Gastrocnemius medialis (tissue), 4 donors: ENCODE results near the gene TBKBP1. TPM values are rescaled to one million over a fixed set of nuclear protein-coding genes. Genes with fewer than 3 reads are reported as not detected.

Experiments used
- ATAC-seq, 2 donors: fragments of 150-250 bp; one replicate each; pipeline ENCODE4 v1.9.1; 2016
- DNase-seq, 2 donors: peaks; one replicate each; pipeline ENCODE4 v3.0.0-alpha.2; 2019
- H3K27ac ChIP-seq, 4 donors: fragments of 200-600 bp; sonication (generic); 1 replicate in 1 of 4; 2 replicates in 3 of 4; pipeline ENCODE4 v1.5.1; 2016 to 2018; ENCODE audit warnings: mild to moderate bottlenecking in 2 of 4, moderate library complexity in 1 of 4
- H3K27me3 ChIP-seq, 3 donors: fragments of 200-600 bp; sonication (generic) in 2 of 3; 1 replicate in 1 of 3; 2 replicates in 2 of 3; pipeline versions ENCODE4 v1.5.1 to v1.6.0; 2016 to 2019; ENCODE audit warnings: mild to moderate bottlenecking in 1 of 3, moderate library complexity in 1 of 3
- H3K36me3 ChIP-seq, 2 donors: fragments of 200-600 bp; sonication (generic) in 1 of 2; one replicate each; pipeline ENCODE4 v1.5.1; 2017 to 2018
- H3K4me1 ChIP-seq, 2 donors: fragments of 200-600 bp; sonication (generic) in 1 of 2; one replicate each; pipeline ENCODE4 v1.5.1; 2016 to 2017; ENCODE audit warnings: mild to moderate bottlenecking in 2 of 2
- H3K4me3 ChIP-seq, 4 donors: fragments of 200-600 bp; sonication (generic) in 3 of 4; 1 replicate in 1 of 4; 2 replicates in 3 of 4; pipeline ENCODE4 v1.5.1; 2016 to 2019; ENCODE audit warnings: mild to moderate bottlenecking in 2 of 4
- H3K9me3 ChIP-seq, 3 donors: fragments of 200-600 bp; sonication (generic) in 2 of 3; 1 replicate in 1 of 3; 2 replicates in 2 of 3; pipeline ENCODE4 v1.5.1; 2016 to 2019
- CTCF ChIP-seq, 5 experiments: fragments of 450-650 bp in 3 of 5; fragments of 200-600 bp in 2 of 5; sonication (generic) in 2 of 5; IDR thresholded peaks in 4 of 5; conservative IDR thresholded peaks in 1 of 5; 1 replicate in 4 of 5; 2 replicates in 1 of 5; pipeline ENCODE4 v1.5.1; 2016 to 2019; ENCODE audit warnings: antibody characterized with exemption in 5 of 5, mild to moderate bottlenecking in 3 of 5, moderate library complexity in 3 of 5
- POLR2A ChIP-seq, 2 donors: fragments of 450-650 bp; IDR thresholded peaks; one replicate each; pipeline ENCODE4 v1.6.1; 2017; ENCODE audit warnings: antibody characterized with exemption in 2 of 2, mild to moderate bottlenecking in 2 of 2, moderate library complexity in 2 of 2
- in situ Hi-C, 4 donors: fragments of 200-750 bp; cut with MboI; loops; one replicate each; pipeline versions ENCODE4 v1.15.0 to v1.8.0; 2017; ENCODE audit warnings: low sequenced_read_pairs in 4 of 4
- intact Hi-C: fragments of 100-400 bp; cut with DNase I; formaldehyde crosslinking; loops from one replicate; pipeline ENCODE4 v1.15.1; 2023; ENCODE audit warnings: low total_unique reads
- total RNA-seq, 4 donors: library from RNA; depleted of rRNA; stranded (reverse); fragments of >200 nt; gene quantifications; one replicate each; pipeline versions ENCODE4 v1.1.0 to v1.2.3, GENCODE V29; 2016

Gene TBKBP1
- total RNA-seq, 4 donors from 2014 or later, result 15.9 to 28.0 (median 23.0) TPM

DNA sequence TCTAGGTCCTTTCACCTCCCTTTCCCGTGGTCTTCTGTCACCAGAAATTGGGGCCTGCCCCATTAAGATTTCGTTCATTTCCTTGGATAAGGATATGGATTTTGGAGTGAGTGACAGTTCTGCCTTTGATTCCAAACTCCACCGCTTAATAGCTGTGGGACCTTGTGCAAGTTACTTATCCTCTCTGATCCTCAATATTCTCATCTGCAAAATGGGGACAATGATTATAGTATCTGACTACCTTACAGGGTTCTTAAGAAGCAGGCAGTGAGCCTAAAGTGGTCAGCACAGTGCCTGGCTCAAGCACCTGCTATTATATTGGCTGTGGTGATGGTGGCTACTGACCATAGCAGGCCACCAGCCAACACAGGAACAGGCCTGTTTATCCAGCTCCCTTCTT is 15.6 kb downstream of the TBKBP1 start:
- no peak overlapping the region for H3K4me3 ChIP-seq
- DNase-seq (no peak), ATAC-seq (no peak)
- TF ChIP-seq CTCF (IDR thresholded peaks at IDR 0.05 in 4 of 5, conservative IDR thresholded peaks at IDR 0.05 in 1 of 5), result no peak
- TF ChIP-seq POLR2A (IDR thresholded peaks at IDR 0.05), result no peak
- intact Hi-C loops, result no loop called here
- peaks cover 0 to 13% (median 3%) of the 10 kb centered on the region in 3 donors for H3K27me3 ChIP-seq
- H3K4me1 ChIP-seq, result peaks cover 15 to 16% of the 10 kb centered on the region in 2 donors
- H3K9me3 ChIP-seq, result no peaks in the 10 kb centered on the region
- in situ Hi-C loops, result no loop called here
- H3K36me3 ChIP-seq, result peaks cover 0 to 19% of the 10 kb centered on the region in 2 donors
- H3K27ac ChIP-seq, result no peak overlapping the region

DNA sequence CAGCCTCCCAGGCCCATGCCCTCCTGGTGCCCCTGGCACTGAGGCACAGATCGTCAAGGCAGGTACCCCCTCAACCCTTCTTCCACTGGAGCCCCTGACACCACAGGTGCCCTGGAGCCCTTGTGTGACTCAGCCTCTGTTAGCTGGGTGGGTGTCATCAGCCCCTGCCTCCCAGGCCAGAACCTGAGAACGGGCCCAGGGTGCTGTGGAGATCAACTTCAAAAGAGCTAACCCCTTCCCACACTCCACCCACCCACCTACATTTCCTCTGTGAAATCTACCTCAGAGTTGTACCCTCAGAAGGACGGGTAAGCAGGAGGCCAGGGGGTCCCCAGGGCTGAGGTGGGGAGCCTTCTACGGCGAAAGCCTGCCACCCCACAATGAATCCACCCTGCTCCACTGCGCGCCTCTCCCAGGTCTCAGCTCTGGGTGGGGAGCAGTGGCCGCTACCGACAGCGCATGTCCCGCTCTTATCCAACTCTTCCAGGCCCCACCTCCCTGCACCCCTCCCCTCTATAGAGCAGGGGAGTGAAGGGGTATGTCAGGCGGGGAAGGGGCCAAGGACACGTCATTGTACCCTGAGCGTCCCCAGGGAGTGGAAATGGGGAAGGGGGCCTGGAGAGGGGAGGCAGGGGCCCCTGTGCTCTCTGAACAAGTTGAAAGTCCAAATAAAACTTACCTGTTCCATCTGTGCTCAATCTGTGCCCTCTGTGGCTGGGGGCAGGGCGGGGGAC is 17.6 kb downstream of the TBKBP1 start:
- no peaks in the 10 kb centered on the region for H3K9me3 ChIP-seq
- intact Hi-C loops (no loop called here), in situ Hi-C loops (no loop called here)
- TF ChIP-seq POLR2A (IDR thresholded peaks at IDR 0.05), result no peak
- no peak for TF ChIP-seq CTCF (IDR thresholded peaks at IDR 0.05 in 4 of 5, conservative IDR thresholded peaks at IDR 0.05 in 1 of 5)
- ATAC-seq, result no peak
- DNase-seq, result no peak
- peaks cover 0 to 19% of the 10 kb centered on the region in 2 donors for H3K36me3 ChIP-seq
- peaks cover 0 to 13% (median 3%) of the 10 kb centered on the region in 3 donors for H3K27me3 ChIP-seq
- no peak overlapping the region for H3K4me3 ChIP-seq
- no peak overlapping the region for H3K27ac ChIP-seq
- H3K4me1 ChIP-seq, result peaks cover 6 to 11% of the 10 kb centered on the region in 2 donors

DNA sequence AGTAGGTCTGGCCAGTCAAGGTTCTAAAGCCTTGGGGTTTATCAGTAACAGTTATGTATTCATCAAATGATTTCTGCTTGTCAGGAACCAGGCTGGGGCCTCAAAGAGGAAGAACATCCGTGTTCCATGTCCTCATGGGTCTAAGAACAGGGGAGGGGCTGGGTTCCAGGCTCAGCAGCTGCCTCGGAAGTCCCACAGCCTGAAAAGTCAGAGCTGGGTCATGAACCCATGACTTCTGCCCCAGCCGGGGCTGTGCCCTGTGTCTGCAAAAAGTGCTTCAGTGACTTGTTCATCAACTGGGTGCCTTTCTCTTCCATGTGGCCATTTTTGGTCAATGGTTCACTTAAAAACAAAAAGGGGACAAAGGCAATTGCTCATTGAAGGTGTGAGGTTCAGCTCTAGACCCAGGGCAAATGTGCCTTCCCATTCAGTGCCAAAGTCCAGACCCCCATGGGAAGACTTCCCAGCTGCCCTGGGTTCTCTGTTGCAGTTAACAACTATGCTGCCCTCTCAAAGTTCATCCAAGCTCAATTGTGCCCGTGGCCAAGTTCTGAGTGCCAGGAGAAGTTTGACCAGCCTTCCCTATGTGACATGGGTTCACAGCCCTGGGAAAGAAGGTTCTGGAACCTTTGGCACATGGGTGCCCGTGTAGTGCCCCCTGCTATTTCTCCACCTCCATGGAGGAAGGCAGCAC is 18.5 kb downstream of the TBKBP1 start:
- intact Hi-C loops (no loop called here), in situ Hi-C loops (no loop called here)
- peaks cover 0 to 19% of the 10 kb centered on the region in 2 donors for H3K36me3 ChIP-seq
- no peak for ATAC-seq
- no peak overlapping the region for H3K27ac ChIP-seq
- H3K4me3 ChIP-seq, result no peak overlapping the region
- TF ChIP-seq POLR2A (IDR thresholded peaks at IDR 0.05), result no peak
- no peak for TF ChIP-seq CTCF (IDR thresholded peaks at IDR 0.05 in 4 of 5, conservative IDR thresholded peaks at IDR 0.05 in 1 of 5)
- peaks cover 0 to 13% (median 3%) of the 10 kb centered on the region in 3 donors for H3K27me3 ChIP-seq
- H3K9me3 ChIP-seq, result no peaks in the 10 kb centered on the region
- peaks cover 0 to 5% of the 10 kb centered on the region in 2 donors for H3K4me1 ChIP-seq
- DNase-seq, result no peak

DNA sequence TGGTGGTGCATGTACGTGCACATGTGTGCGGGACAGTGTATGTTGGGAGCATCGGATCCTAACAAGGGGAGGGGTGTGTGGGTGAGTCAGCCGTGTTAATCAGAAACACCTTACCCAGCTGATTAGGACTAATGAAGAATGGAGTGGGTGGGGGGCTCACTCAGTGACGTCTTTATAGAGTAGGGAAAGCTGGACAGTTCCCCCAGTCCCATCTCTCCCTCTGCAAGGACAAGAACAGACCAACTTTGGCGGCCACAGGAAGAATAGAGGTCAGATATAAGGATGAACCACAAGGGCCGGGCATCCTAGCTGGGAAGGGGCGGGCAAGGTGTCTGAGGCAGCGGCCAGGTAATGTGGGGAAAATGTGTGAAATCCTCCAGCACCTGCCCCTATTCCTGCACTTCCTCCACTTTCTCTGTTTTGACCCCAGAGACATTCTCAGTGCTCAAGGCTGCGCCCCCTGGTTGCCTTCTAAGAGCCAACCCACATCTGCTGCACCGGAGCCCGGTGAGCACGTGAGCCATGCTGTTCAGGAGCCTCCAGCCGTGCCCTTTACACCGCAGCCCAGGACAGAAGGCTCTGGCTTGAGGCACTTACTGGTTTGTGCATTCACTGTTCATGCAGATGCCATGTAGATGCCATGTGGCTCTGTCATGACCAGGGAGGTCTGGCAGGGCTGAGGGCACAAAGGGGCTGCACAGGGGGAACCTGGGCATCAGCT is 20.2 kb downstream of the TBKBP1 start:
- Histone ChIP-seq H3K36me3 (peaks cover 0 to 19% of the 10 kb centered on the region in 2 donors), H3K27ac (no peak overlapping the region), H3K4me1 (no peaks in the 10 kb centered on the region), H3K4me3 (no peak overlapping the region), H3K27me3 (peaks cover 0 to 13% (median 3%) of the 10 kb centered on the region in 3 donors), H3K9me3 (no peaks in the 10 kb centered on the region)
- DNase-seq (no peak), ATAC-seq (no peak)
- in situ Hi-C loops, result no loop called here
- intact Hi-C loops, result no loop called here
- no peak for TF ChIP-seq POLR2A (IDR thresholded peaks at IDR 0.05)
- TF ChIP-seq CTCF (IDR thresholded peaks at IDR 0.05 in 4 of 5, conservative IDR thresholded peaks at IDR 0.05 in 1 of 5), result no peak
